K562 (cell line): ENCODE data around the gene DMXL1. TPM values are rescaled to one million over a fixed set of nuclear protein-coding genes. Genes with fewer than 3 reads are reported as not detected.
A peak's percentile ranks its signal among the peaks of the same experiment; 100 is the strongest.

Experiments
- ADNP ChIP-seq: fragments of 200-800 bp; sonication (Bioruptor generic); IDR thresholded peaks from 2 replicates; pipeline ENCODE4 v1.6.1; 2016; ENCODE audit warnings: missing genetic modification characterization, missing compliant biosample characterization
- ARNT ChIP-seq, 2 experiments: fragments of 450-650 bp; IDR thresholded peaks; 2 replicates each; pipeline ENCODE4 v1.6.1; 2016; ENCODE audit warnings: mild to moderate bottlenecking in 1 of 2
- CC2D1A ChIP-seq: fragments of 450-650 bp; IDR thresholded peaks from 2 replicates; pipeline ENCODE4 v1.6.1; 2017; ENCODE audit warnings: mild to moderate bottlenecking
- JUNB ChIP-seq: fragments of 450-650 bp; formaldehyde crosslinking; conservative IDR thresholded peaks from 2 replicates; pipeline ENCODE4 v1.4.0; 2020; ENCODE audit warnings: mild to moderate bottlenecking
- KLF16 ChIP-seq: IDR thresholded peaks from 2 replicates; pipeline ENCODE4 v1.6.1; 2016; ENCODE audit warnings: antibody characterized with exemption
- NBN ChIP-seq: fragments of 450-650 bp; IDR thresholded peaks from 2 replicates; pipeline ENCODE4 v1.6.1; 2016; ENCODE audit warnings: low read depth, mild to moderate bottlenecking
- PHF8 ChIP-seq: fragments of 200-600 bp; sonication (generic); IDR thresholded peaks from 2 replicates; pipeline ENCODE4 v1.6.1; 2012; ENCODE audit warnings: mixed run types, mild to moderate bottlenecking, inconsistent platforms, low read length, moderate library complexity, borderline replicate concordance
- RB1 ChIP-seq: fragments of 450-650 bp; IDR thresholded peaks from 2 replicates; pipeline ENCODE4 v1.6.1; 2017; ENCODE audit warnings: low read depth, mild to moderate bottlenecking
- RBM22 ChIP-seq: fragments of 200-400 bp; formaldehyde crosslinking; IDR thresholded peaks from 2 replicates; pipeline ENCODE4 v1.6.1; 2018; ENCODE audit warnings: low read length, low read depth; ENCODE audit not compliant: poor library complexity, severe bottlenecking
- RBM34 ChIP-seq: fragments of 200-400 bp; formaldehyde crosslinking; IDR thresholded peaks from 2 replicates; pipeline ENCODE4 v1.6.1; 2018; ENCODE audit warnings: low read length, borderline replicate concordance; ENCODE audit not compliant: insufficient read depth
- SAP30 ChIP-seq: fragments of 200-600 bp; sonication (generic); IDR thresholded peaks from 2 replicates; pipeline ENCODE4 v1.6.1; 2012; ENCODE audit warnings: borderline replicate concordance, low read depth, mild to moderate bottlenecking, moderate library complexity, low read length, control low read depth, inconsistent platforms; ENCODE audit not compliant: insufficient read depth, poor library complexity, severe bottlenecking
- SP1 ChIP-seq: sonication (generic); formaldehyde crosslinking; IDR thresholded peaks from 2 replicates; pipeline ENCODE4 v1.8.1; 2022; ENCODE audit warnings: mild to moderate bottlenecking, missing genetic modification reagents
- SP2 ChIP-seq: IDR thresholded peaks from 2 replicates; pipeline ENCODE4 v1.6.1; 2011; ENCODE audit warnings: mild to moderate bottlenecking, low read depth, low read length, moderate library complexity; ENCODE audit not compliant: poor library complexity, severe bottlenecking; ENCODE audit errors: extremely low read depth
- TARDBP ChIP-seq: fragments of 450-650 bp; IDR thresholded peaks from 2 replicates; pipeline ENCODE4 v1.6.1; 2016
- TCF7 ChIP-seq: sonication (generic); IDR thresholded peaks from 2 replicates; pipeline ENCODE4 v1.6.1; 2016; ENCODE audit warnings: antibody characterized with exemption, borderline replicate concordance
- TCF7L2 ChIP-seq: fragments of 150-350 bp; IDR thresholded peaks from 2 replicates; pipeline ENCODE4 v1.6.1; 2016; ENCODE audit warnings: low read depth, mild to moderate bottlenecking, low read length, moderate library complexity
- ZBTB17 ChIP-seq: fragments of 450-650 bp; formaldehyde crosslinking; IDR thresholded peaks from 2 replicates; pipeline ENCODE4 v1.4.0; 2020; ENCODE audit warnings: mild to moderate bottlenecking
- ZNF318 ChIP-seq, 2 experiments: fragments of 450-650 bp; IDR thresholded peaks; 2 replicates each; pipeline ENCODE4 v1.6.1; 2016; ENCODE audit warnings: mild to moderate bottlenecking in 2 of 2, borderline replicate concordance in 1 of 2, low read depth in 1 of 2, moderate library complexity in 1 of 2
- polyA plus RNA-seq, 8 experiments: library from polyadenylated mRNA; depleted of rRNA in 4 of 8; stranded (reverse) in 5 of 8; unstranded in 3 of 8; fragments of >200 nt; fragmentation: Nextera tagmentation in 2 of 8; fragmentation: Illumina TruSeq in 1 of 8; extraction: Ambion mirVana in 2 of 8; extraction: Trizol in 1 of 8; gene quantifications; 2 replicates each; pipeline versions ENCODE4 v1.2.1 to v1.2.3, GENCODE V29; 2011 to 2014; ENCODE audit warnings: inconsistent platforms in 1 of 8, missing spikeins in 1 of 8
- total RNA-seq, 7 experiments: library from RNA; depleted of rRNA in 6 of 7; stranded (reverse); fragments of >200 nt in 6 of 7; fragmentation: Illumina TruSeq in 2 of 7; extraction: Trizol in 2 of 7; gene quantifications; 2 replicates each; pipeline versions ENCODE4 v1.2.1 to v1.2.3, GENCODE V29; 2011 to 2021; ENCODE audit warnings: low replicate concordance in 1 of 7
- TF ChIP-seq, protein P1 (sequence below): fragments of 450-650 bp; formaldehyde crosslinking; IDR thresholded peaks from 2 replicates; pipeline ENCODE4 v1.4.0; 2022; ENCODE audit warnings: missing genetic modification characterization

DMXL1 gene
- total and polyA plus RNA-seq, 9 of the 15 experiments (the other 6 are each of a cell fraction or from before 2014, with no cell fraction given) = 8.3 to 40.3 (median 30.6) TPM

- no peak for TF ChIP-seq ZNF318 (IDR thresholded peaks at IDR 0.05; ENCODE audit: borderline replicate concordance in 1 of 2, low read depth in 1 of 2)
- peak; percentile 3 for TF ChIP-seq KLF16
- no peak for TF ChIP-seq ADNP (tag)
- peak; percentile 43 for TF ChIP-seq RBM22
- TF ChIP-seq CC2D1A = peak; percentile 93
- TF ChIP-seq TARDBP = peak; percentile 77; the same call in 1 of the 2 replicates
- TF ChIP-seq SP2 = peak; percentile 39
- TF ChIP-seq JUNB (CRISPR knock-in tag) = no peak
- 0 out of 2 replicates have a peak, but pooled peaks have one; percentile 35 for TF ChIP-seq TCF7
- peak; percentile 93 for TF ChIP-seq SAP30
- TF ChIP-seq PHF8 = peak; percentile 70; the same call in 1 of the 2 replicates
- TF ChIP-seq SP1 (CRISPR knock-in tag) = peak; percentile 95
- peak; percentile 56; the same call in 1 of the 2 replicates for TF ChIP-seq TCF7L2
- TF ChIP-seq, protein P1, sequence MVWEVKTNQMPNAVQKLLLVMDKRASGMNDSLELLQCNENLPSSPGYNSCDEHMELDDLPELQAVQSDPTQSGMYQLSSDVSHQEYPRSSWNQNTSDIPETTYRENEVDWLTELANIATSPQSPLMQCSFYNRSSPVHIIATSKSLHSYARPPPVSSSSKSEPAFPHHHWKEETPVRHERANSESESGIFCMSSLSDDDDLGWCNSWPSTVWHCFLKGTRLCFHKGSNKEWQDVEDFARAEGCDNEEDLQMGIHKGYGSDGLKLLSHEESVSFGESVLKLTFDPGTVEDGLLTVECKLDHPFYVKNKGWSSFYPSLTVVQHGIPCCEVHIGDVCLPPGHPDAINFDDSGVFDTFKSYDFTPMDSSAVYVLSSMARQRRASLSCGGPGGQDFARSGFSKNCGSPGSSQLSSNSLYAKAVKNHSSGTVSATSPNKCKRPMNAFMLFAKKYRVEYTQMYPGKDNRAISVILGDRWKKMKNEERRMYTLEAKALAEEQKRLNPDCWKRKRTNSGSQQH (CRISPR knock-in tag) = 0 out of 2 replicates have a peak, but pooled peaks have one; percentile 48
- 0 out of 2 replicates have a peak, but pooled peaks have one; percentile 11 for TF ChIP-seq NBN
- TF ChIP-seq ZBTB17 (CRISPR knock-in tag) = no peak; the same call in none of the 2 replicates
- TF ChIP-seq ARNT (IDR thresholded peaks at IDR 0.05) = no peak
- 0 out of 2 replicates have a peak, but pooled peaks have one; percentile 67 for TF ChIP-seq RBM34
- TF ChIP-seq RB1 = peak; percentile 84; the same call in 1 of the 2 replicates
Observed at GRCh38 chr5:119070828-119071560, at the start of gene DMXL1 (continued).
